Activated CD8-positive, alpha-beta memory T cell treated with anti-CD3 and anti-CD28 coated beads, Interleukin-2, amount 50 U/mL, for 1 hour (primary cell): ENCODE results near the gene ORC3.
"Not testable (repeated sequence)": the region's sequence is repeated elsewhere in the genome, so short reads cannot be mapped to it uniquely, and the experiment has no call there.

ENCODE experiments used
- DNase-seq: peaks from one replicate; pipeline ENCODE4 v3.0.0-alpha.2; 2020; ENCODE audit errors: extremely low read depth

The ORC3 gene

GRCh38 chr6:87660226-87660911, 70.4 kb downstream of the ORC3 start:
- DNase-seq, result no peak

- DNase-seq, result no peak
These were observed 71.1 kb downstream of the ORC3 start for GRCh38 chr6:87661016-87661415.

GRCh38 chr6:87661503-87661902, 71.6 kb downstream of the ORC3 start:
- no peak for DNase-seq

GRCh38 chr6:87663434-87663833, 73.5 kb downstream of the ORC3 start:
- no peak for DNase-seq

GRCh38 chr6:87664921-87665485, 75.1 kb downstream of the ORC3 start:
- DNase-seq, result no peak

GRCh38 chr6:87667032-87667431, 77.1 kb downstream of the ORC3 start:
- DNase-seq, result no peak

GRCh38 chr6:87668013-87668412, 78.1 kb downstream of the ORC3 start:
- DNase-seq, result no peak

- DNase-seq, result no peak
These were observed 79.1 kb downstream of the ORC3 start for GRCh38 chr6:87669051-87669450.

- DNase-seq, result no peak
These were observed 80.8 kb downstream of the ORC3 start for GRCh38 chr6:87670707-87671106.

- no peak for DNase-seq
These were observed 81.7 kb downstream of the ORC3 start for GRCh38 chr6:87671555-87672029.

- DNase-seq, result no peak
These were observed 82.7 kb downstream of the ORC3 start for GRCh38 chr6:87672641-87673040.

- DNase-seq, result no peak
These were observed 83.3 kb downstream of the ORC3 start for GRCh38 chr6:87673237-87673636.

- no peak for DNase-seq
These were observed 84.4 kb downstream of the ORC3 start for GRCh38 chr6:87674290-87674689.

GRCh38 chr6:87675004-87675681, 85.2 kb downstream of the ORC3 start:
- DNase-seq, result no peak

GRCh38 chr6:87682310-87682709, 92.4 kb downstream of the ORC3 start:
- no peak for DNase-seq

- no peak for DNase-seq
These were observed 94.0 kb downstream of the ORC3 start for GRCh38 chr6:87683890-87684289.

- DNase-seq, result no peak
These were observed 95.1 kb downstream of the ORC3 start for GRCh38 chr6:87684895-87685654.

GRCh38 chr6:87686636-87687205, 96.8 kb downstream of the ORC3 start:
- not testable (repeated sequence) for DNase-seq

- DNase-seq, result no peak
These were observed 97.4 kb downstream of the ORC3 start for GRCh38 chr6:87687296-87687695.

- DNase-seq, result not testable (repeated sequence)
These were observed 98.0 kb downstream of the ORC3 start for GRCh38 chr6:87687893-87688292.

- no peak for DNase-seq
These were observed 100.5 kb downstream of the ORC3 start for GRCh38 chr6:87690441-87690840.

- DNase-seq, result no peak
These were observed 102.2 kb downstream of the ORC3 start for GRCh38 chr6:87692086-87692485.
